ENCODE measurements around the gene IGFLR1. TPM values are rescaled to one million over a fixed set of nuclear protein-coding genes. Genes with fewer than 3 reads are reported as not detected.
A peak's percentile ranks its signal among the peaks of the same experiment; 100 is the strongest.

IGFLR1 gene
- polyA plus RNA-seq, 3 donors, result 80.5 to 144 (median 119) TPM

GRCh38 chr19:35785339-35785627, 43.0 kb upstream of the IGFLR1 start:
- Histone ChIP-seq H4K20me1 (ENCODE audit: insufficient read depth, low read length) (no peaks in the 10 kb centered on the region), H3K27ac (ENCODE audit: low read depth in 1 of 2, low read length in 2 of 2) (no peak overlapping the region), H3K27me3 (ENCODE audit: control insufficient read depth in 2 of 2, insufficient read depth in 2 of 2, low read length in 2 of 2) (no peaks in the 10 kb centered on the region), H3K36me3 (replicated peaks in 1 of 2; ENCODE audit: control insufficient read depth in 1 of 2, insufficient read depth in 2 of 2, low read length in 2 of 2) (peaks cover 28 to 38% of the 10 kb centered on the region in 2 donors), H2AFZ (ENCODE audit: insufficient read depth, low read depth, low read length, poor library complexity, severe bottlenecking) (no peak overlapping the region), H3K79me2 (ENCODE audit: insufficient read depth, low read length) (no peaks in the 10 kb centered on the region), H3K4me1 (ENCODE audit: control insufficient read depth in 1 of 2, insufficient read depth in 2 of 2, low read length in 2 of 2) (no peaks in the 10 kb centered on the region), H3K9me3 (replicated peaks in 1 of 2; ENCODE audit: control insufficient read depth in 1 of 2, insufficient read depth in 1 of 2, low read length in 2 of 2) (no peaks in the 10 kb centered on the region), H3K4me3 (replicated peaks in 1 of 3; ENCODE audit: low read depth in 2 of 3, low read length in 3 of 3) (no peak overlapping the region), H3K9ac (ENCODE audit: insufficient read depth, low read length, poor library complexity, severe bottlenecking) (no peak overlapping the region), H3K4me2 (replicated peaks; ENCODE audit: extremely low read depth, low read length, poor library complexity, severe bottlenecking) (no peak overlapping the region)
- TF ChIP-seq CTCF (IDR thresholded peaks at IDR 0.05), result no peak
- Mint-ChIP-seq H3K27me3 (ENCODE audit: low read depth in 3 of 3) (peaks cover 0 to 5% (median 0%) of the 10 kb centered on the region in 3 donors), H3K4me1 (no peaks in the 10 kb centered on the region), H3K4me3 (no peak overlapping the region), H3K36me3 (peaks cover 29 to 53% of the 10 kb centered on the region in 2 donors), H3K9me3 (no peaks in the 10 kb centered on the region), H3K27ac (peak overlapping the region in 1 of 7 donors; percentile 53)
- intact Hi-C loops (cut with micrococcal nuclease), result no loop called here
- WGBS (ENCODE audit: insufficient coverage), result 100% methylated on average over 1 of the region's 10 CpGs
- DNase-seq, result no peak

GRCh38 chr19:35784503-35785338, 42.5 kb upstream of the IGFLR1 start:
- H3K9me3 Mint-ChIP-seq, result no peaks in the 10 kb centered on the region
- peaks cover 32 to 59% of the 10 kb centered on the region in 2 donors for H3K36me3 Mint-ChIP-seq
- no peak overlapping the region for H3K27ac ChIP-seq (ENCODE audit: low read depth in 1 of 2, low read length in 2 of 2)
- intact Hi-C loops (cut with micrococcal nuclease), result no loop called here
- H3K4me1 Mint-ChIP-seq, result no peaks in the 10 kb centered on the region
- no peaks in the 10 kb centered on the region for H3K79me2 ChIP-seq (ENCODE audit: insufficient read depth, low read length)
- H3K27me3 Mint-ChIP-seq (ENCODE audit: low read depth in 3 of 3), result peaks cover 0 to 5% (median 0%) of the 10 kb centered on the region in 3 donors
- no peak overlapping the region for H3K9ac ChIP-seq (ENCODE audit: insufficient read depth, low read length, poor library complexity, severe bottlenecking)
- DNase-seq, result no peak
- no peaks in the 10 kb centered on the region for H4K20me1 ChIP-seq (ENCODE audit: insufficient read depth, low read length)
- H3K27me3 ChIP-seq (ENCODE audit: control insufficient read depth in 2 of 2, insufficient read depth in 2 of 2, low read length in 2 of 2), result no peaks in the 10 kb centered on the region
- H3K4me3 Mint-ChIP-seq, result no peak overlapping the region
- no peak overlapping the region for H2AFZ ChIP-seq (ENCODE audit: insufficient read depth, low read depth, low read length, poor library complexity, severe bottlenecking)
- H3K4me3 ChIP-seq (replicated peaks in 1 of 3; ENCODE audit: low read depth in 2 of 3, low read length in 3 of 3), result no peak overlapping the region
- no peaks in the 10 kb centered on the region for H3K9me3 ChIP-seq (replicated peaks in 1 of 2; ENCODE audit: control insufficient read depth in 1 of 2, insufficient read depth in 1 of 2, low read length in 2 of 2)
- H3K36me3 ChIP-seq (replicated peaks in 1 of 2; ENCODE audit: control insufficient read depth in 1 of 2, insufficient read depth in 2 of 2, low read length in 2 of 2), result peaks cover 31 to 44% of the 10 kb centered on the region in 2 donors
- 90% methylated on average over 24 of the region's 45 CpGs for WGBS (ENCODE audit: insufficient coverage)
- no peaks in the 10 kb centered on the region for H3K4me1 ChIP-seq (ENCODE audit: control insufficient read depth in 1 of 2, insufficient read depth in 2 of 2, low read length in 2 of 2)
- no peak overlapping the region for H3K27ac Mint-ChIP-seq
- no peak for TF ChIP-seq CTCF (IDR thresholded peaks at IDR 0.05)
- no peak overlapping the region for H3K4me2 ChIP-seq (replicated peaks; ENCODE audit: extremely low read depth, low read length, poor library complexity, severe bottlenecking)
